HCT116 (cell line): ENCODE measurements around the gene UBR3.

Experiments
- CTCF ChIP-seq, 3 experiments: fragments of 200-600 bp in 1 of 3; sonication (generic) in 1 of 3; IDR thresholded peaks in 2 of 3; conservative IDR thresholded peaks in 1 of 3; 2 replicates each; pipeline ENCODE4 v1.5.1; 2012 to 2017; ENCODE audit warnings: low read depth in 2 of 3, low read length in 2 of 3, antibody characterized with exemption in 1 of 3, borderline replicate concordance in 1 of 3, control low read depth in 1 of 3, mild to moderate bottlenecking in 1 of 3, mixed read lengths in 1 of 3, mixed run types in 1 of 3, moderate library complexity in 1 of 3; ENCODE audit not compliant: insufficient read depth in 1 of 3
- EGR1 ChIP-seq: IDR thresholded peaks from 2 replicates; pipeline ENCODE4 v1.6.1; 2012; ENCODE audit warnings: low read depth
- JUND ChIP-seq: IDR thresholded peaks from 2 replicates; pipeline ENCODE4 v1.6.1; 2012
- POLR2A ChIP-seq: IDR thresholded peaks from 2 replicates; pipeline ENCODE4 v1.7.0; 2011; ENCODE audit warnings: borderline replicate concordance; ENCODE audit not compliant: insufficient read depth, insufficient read length; ENCODE audit errors: extremely low read depth
- RAD21 ChIP-seq: IDR thresholded peaks from 2 replicates; pipeline ENCODE4 v1.6.1; 2012; ENCODE audit warnings: low read depth, mild to moderate bottlenecking
- REST ChIP-seq: IDR thresholded peaks from 2 replicates; pipeline ENCODE4 v1.6.1; 2012; ENCODE audit warnings: low read depth
- TCF7L2 ChIP-seq: IDR thresholded peaks from 2 replicates; pipeline ENCODE4 v1.7.0; 2011; ENCODE audit warnings: borderline replicate concordance, inconsistent platforms; ENCODE audit not compliant: insufficient read depth, insufficient read length; ENCODE audit errors: extremely low read depth

DNA sequence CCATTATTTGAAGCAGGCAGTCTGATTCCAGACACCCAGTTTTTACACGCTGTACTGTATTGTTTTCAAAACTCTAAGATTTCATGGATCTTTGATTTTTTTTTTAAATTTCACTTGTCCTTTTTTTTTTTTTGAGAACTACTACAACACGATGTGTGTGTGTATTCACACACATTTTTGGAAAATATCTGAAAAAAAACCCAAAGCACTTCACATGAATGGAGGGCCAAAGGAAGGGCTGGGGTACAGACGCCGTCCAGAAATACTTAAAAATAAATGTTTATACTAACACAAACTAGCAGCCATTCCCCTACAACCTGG is 28.9 kb upstream of the UBR3 start:
- TF ChIP-seq CTCF (IDR thresholded peaks at IDR 0.05 in 2 of 3, conservative IDR thresholded peaks at IDR 0.05 in 1 of 3; ENCODE audit: borderline replicate concordance in 1 of 3, insufficient read depth in 1 of 3, low read depth in 2 of 3, low read length in 2 of 3) (no peak), TCF7L2 (no peak), REST (no peak), JUND (no peak), POLR2A (no peak), RAD21 (no peak), EGR1 (no peak)
